ENCODE results near the gene LAMA2.

- TF ChIP-seq CTCF (IDR thresholded peaks at IDR 0.05) (no peak), EP300 (IDR thresholded peaks at IDR 0.05) (no peak)
Measured at GRCh38 chr6:128844598-128844997, 38.3 kb upstream of the LAMA2 start.
